ENCODE data around the gene DENND5A. TPM values are rescaled to one million over a fixed set of nuclear protein-coding genes. Genes with fewer than 3 reads are reported as not detected.

The DENND5A gene
- total RNA-seq, 1 donor = 152 TPM

Small RNA genes lying within 50 kb of the gene (small RNA-seq; reads per million reads assigned to genes)
- gene MIR5691 = not detected
- not detected for gene RF00017

Other genes starting within 250 kb of the DENND5A start
- 0.97 and 1.3 TPM in 2 replicates for gene SCUBE2, start 173.8 kb downstream of the DENND5A start, total RNA-seq
- gene TMEM41B, start 49.2 kb upstream of the DENND5A start, total RNA-seq = 48.3 and 48.8 TPM in 2 replicates
- gene IPO7, start 119.3 kb upstream of the DENND5A start, total RNA-seq = 149 and 184 TPM in 2 replicates
- 15.5 and 25.9 TPM in 2 replicates for gene ZNF143, start 195.7 kb upstream of the DENND5A start, total RNA-seq

Data from fibroblast of villous mesenchyme (primary cell).